HCT116 (cell line): ENCODE data around the gene PACS2. TPM values are rescaled to one million over a fixed set of nuclear protein-coding genes. Genes with fewer than 3 reads are reported as not detected.

Experiments used
- ATAC-seq: fragments of 200-7000 bp; cut with Tn5 transposase; 2 replicates; pipeline ENCODE4 v1.9.1; 2020; ENCODE audit warnings: mild to moderate bottlenecking, moderate library complexity
- BruUV-seq: library from RNA; stranded (reverse); fragments of 400-500 nt; replicated peaks from 2 replicates; lab custom pipeline; 2021; lab: Mats Ljungman, UMichigan
- CTCF ChIA-PET: fragments of 300-600 bp; sonication (Branson Sonifier 250); formaldehyde crosslinking; loops from one replicate; lab custom pipeline; 2021; ENCODE audit warnings: antibody characterized with exemption; lab: Charles Lee
- POLR2A ChIA-PET: fragments of 300-600, 350-600 bp; sonication (Branson Sonifier 250); formaldehyde crosslinking; loops from one replicate; lab custom pipeline; 2021; ENCODE audit warnings: antibody characterized with exemption; lab: Charles Lee
- RAD21 ChIA-PET, 2 experiments: fragments of 300-600 bp; sonication (Branson Sonifier 250); formaldehyde crosslinking; loops; one replicate each; lab custom pipeline; 2023; ENCODE audit warnings: low total read pairs in 2 of 2; ENCODE audit not compliant: uncharacterized antibody in 2 of 2, unreplicated experiment in 2 of 2, low non-redundant PET in 1 of 2; lab: Charles Lee
- DNase-seq: peaks from one replicate; pipeline ENCODE4 v3.0.0-alpha.2; 2010; ENCODE audit warnings: low read depth, low spot score
- H2AFZ ChIP-seq: fragments of 200-600 bp; shearing (Covaris generic), sonication (generic); 2 replicates; pipeline ENCODE4 v1.6.1; 2017; ENCODE audit warnings: low read depth, mixed run types, mixed read lengths, antibody characterized with exemption, low read length; ENCODE audit not compliant: poor library complexity, severe bottlenecking
- H3K27ac ChIP-seq: 2 replicates; pipeline ENCODE4 v1.5.1; 2012; ENCODE audit warnings: low read depth, low read length
- H3K27me3 ChIP-seq: fragments of 200-600 bp; sonication (generic); 2 replicates; pipeline ENCODE4 v1.6.1; 2016; ENCODE audit warnings: mixed run types, low read length, mixed read lengths; ENCODE audit not compliant: insufficient read depth
- H3K36me3 ChIP-seq, 2 experiments: fragments of 200-500 bp in 1 of 2; fragments of 200-600 bp in 1 of 2; sonication (Bioruptor generic) in 1 of 2; sonication (generic) in 1 of 2; 2 replicates each; pipeline versions ENCODE4 v1.5.1 to v1.6.1; 2014 to 2016; ENCODE audit warnings: low read length in 2 of 2, inconsistent platforms in 1 of 2, mixed read lengths in 1 of 2, mixed run types in 1 of 2; ENCODE audit not compliant: insufficient read depth in 2 of 2, control insufficient read depth in 1 of 2
- H3K4me1 ChIP-seq, 2 experiments: fragments of 200-600 bp in 1 of 2; sonication (generic) in 1 of 2; 2 replicates each; pipeline versions ENCODE4 v1.5.1 to v1.6.1; 2012 to 2017; ENCODE audit warnings: low read length in 2 of 2, inconsistent platforms in 1 of 2, mild to moderate bottlenecking in 1 of 2, mixed read lengths in 1 of 2, mixed run types in 1 of 2, moderate library complexity in 1 of 2; ENCODE audit not compliant: insufficient read depth in 2 of 2, control insufficient read depth in 1 of 2
- H3K4me2 ChIP-seq: fragments of 200-600 bp; sonication (generic); 2 replicates; pipeline ENCODE4 v1.6.1; 2017; ENCODE audit warnings: mixed run types, low read length, mixed read lengths
- H3K4me3 ChIP-seq, 2 experiments: fragments of 200-600 bp in 1 of 2; sonication (generic) in 1 of 2; replicated peaks in 1 of 2; 2 replicates each; pipeline ENCODE4 v1.5.1; 2011 to 2016; ENCODE audit warnings: low read length in 2 of 2, control low read depth in 1 of 2, low read depth in 1 of 2, mild to moderate bottlenecking in 1 of 2, mixed read lengths in 1 of 2, mixed run types in 1 of 2
- H3K79me2 ChIP-seq: fragments of 200-600 bp; sonication (generic); 2 replicates; pipeline ENCODE4 v1.6.1; 2017; ENCODE audit warnings: mild to moderate bottlenecking, mixed run types, low read length, moderate library complexity, mixed read lengths; ENCODE audit not compliant: insufficient read depth
- H3K9ac ChIP-seq: fragments of 200-600 bp; sonication (generic); 2 replicates; pipeline ENCODE4 v1.6.1; 2016; ENCODE audit warnings: low read length, mixed read lengths
- H3K9me2 ChIP-seq: fragments of 200-600 bp; sonication (generic), shearing (Covaris generic); 2 replicates; pipeline ENCODE4 v1.6.1; 2017; ENCODE audit warnings: mixed run types, mild to moderate bottlenecking, moderate library complexity; ENCODE audit not compliant: insufficient read depth
- H3K9me3 ChIP-seq, 2 experiments: fragments of 200-500 bp in 1 of 2; fragments of 200-600 bp in 1 of 2; sonication (Bioruptor generic) in 1 of 2; sonication (generic) in 1 of 2; 2 replicates each; pipeline ENCODE4 v1.6.1; 2014 to 2017; ENCODE audit warnings: low read length in 2 of 2, mixed read lengths in 2 of 2, inconsistent platforms in 1 of 2, low read depth in 1 of 2, mild to moderate bottlenecking in 1 of 2, mixed run types in 1 of 2, moderate library complexity in 1 of 2; ENCODE audit not compliant: control insufficient read depth in 1 of 2, insufficient read depth in 1 of 2
- H4K20me1 ChIP-seq: fragments of 200-600 bp; sonication (generic), shearing (Covaris generic); 2 replicates; pipeline ENCODE4 v1.6.1; 2017; ENCODE audit warnings: mixed run types, mild to moderate bottlenecking, moderate library complexity; ENCODE audit not compliant: insufficient read depth
- CEBPB ChIP-seq: IDR thresholded peaks from 2 replicates; pipeline ENCODE4 v1.6.1; 2012; ENCODE audit warnings: low read depth
- EGR1 ChIP-seq: IDR thresholded peaks from 2 replicates; pipeline ENCODE4 v1.6.1; 2012; ENCODE audit warnings: low read depth
- ELF1 ChIP-seq: IDR thresholded peaks from 2 replicates; pipeline ENCODE4 v1.6.1; 2012; ENCODE audit warnings: low read depth, borderline replicate concordance
- EZH2 ChIP-seq: fragments of 200-600 bp; sonication (generic); IDR thresholded peaks from 2 replicates; pipeline ENCODE4 v1.6.1; 2017; ENCODE audit warnings: antibody characterized with exemption, mixed run types
- EZH2phosphoT487 ChIP-seq: fragments of 200-600 bp; IDR thresholded peaks from 2 replicates; pipeline ENCODE4 v1.6.1; 2018; ENCODE audit warnings: antibody characterized with exemption, borderline replicate concordance
- POLR2AphosphoS5 ChIP-seq: IDR thresholded peaks from 2 replicates; pipeline ENCODE4 v1.6.1; 2011; ENCODE audit warnings: mild to moderate bottlenecking, low read depth, low read length, moderate library complexity
- REST ChIP-seq: IDR thresholded peaks from 2 replicates; pipeline ENCODE4 v1.6.1; 2012; ENCODE audit warnings: low read depth
- SRF ChIP-seq: IDR thresholded peaks from 2 replicates; pipeline ENCODE4 v1.6.1; 2012; ENCODE audit warnings: low read depth
- TCF7L2 ChIP-seq: IDR thresholded peaks from 2 replicates; pipeline ENCODE4 v1.7.0; 2011; ENCODE audit warnings: borderline replicate concordance, inconsistent platforms; ENCODE audit not compliant: insufficient read depth, insufficient read length; ENCODE audit errors: extremely low read depth
- ZBTB33 ChIP-seq: IDR thresholded peaks from 2 replicates; pipeline ENCODE4 v1.6.1; 2011; ENCODE audit warnings: mild to moderate bottlenecking, low read length, moderate library complexity; ENCODE audit not compliant: insufficient replicate concordance; ENCODE audit errors: extremely low read depth
- ZNF274 ChIP-seq: fragments of 200-500 bp; sonication (Bioruptor generic); IDR thresholded peaks from 2 replicates; pipeline ENCODE4 v1.6.1; 2014; ENCODE audit warnings: mild to moderate bottlenecking, low read depth, low read length, inconsistent platforms
- intact Hi-C: fragments of 100-400 bp; cut with micrococcal nuclease; formaldehyde crosslinking; loops from 2 replicates; pipeline ENCODE4 v1.10.0; 2022
- total RNA-seq: library from RNA; stranded (reverse); gene quantifications from one replicate; pipeline ENCODE4 v1.2.1, GENCODE V29; 2021; ENCODE audit not compliant: unreplicated experiment

PACS2 gene
- total RNA-seq, 1 experiment from 2014 or later: 75.5 TPM

GRCh38 chr14:105309371-105309770 lies 5.2 kb upstream of the PACS2 start:
- ChIA-PET RAD21 (no interaction called here), CTCF (no interaction called here), POLR2A (no interaction called here)
- no peak for DNase-seq
- Histone ChIP-seq H3K27ac (no peak overlapping the region), H3K79me2 (no peaks in the 10 kb centered on the region), H3K9me3 (no peaks in the 10 kb centered on the region), H3K4me1 (peaks cover under 1 to 7% of the 10 kb centered on the region in 2 experiments; a peak in 3 of 4 replicates), H3K4me2 (no peak overlapping the region), H3K9ac (no peak overlapping the region), H3K27me3 (no peaks in the 10 kb centered on the region), H3K36me3 (no peaks in the 10 kb centered on the region), H4K20me1 (no peaks in the 10 kb centered on the region), H3K9me2 (no peaks in the 10 kb centered on the region), H3K4me3 (no peak overlapping the region), H2AFZ (no peak overlapping the region)
- no TSS peak for BruUV-seq
- TF ChIP-seq ZBTB33: no peak
- TF ChIP-seq EGR1: no peak
- TF ChIP-seq SRF: no peak
- TF ChIP-seq TCF7L2: no peak
- no peak for TF ChIP-seq EZH2phosphoT487
- TF ChIP-seq REST: no peak
- TF ChIP-seq CEBPB: no peak
- TF ChIP-seq POLR2AphosphoS5: no peak
- TF ChIP-seq EZH2: no peak
- TF ChIP-seq ZNF274: no peak
- TF ChIP-seq ELF1: no peak
- intact Hi-C loops: no loop called here
- no peak for ATAC-seq
